OCI-LY3 (cell line): ENCODE results near the gene IQGAP2.

Experiments used
- CTCF ChIP-seq: fragments of 200-600, 300-600 bp; sonication (generic); IDR thresholded peaks from 2 replicates; pipeline ENCODE4 v1.5.1; 2014; ENCODE audit warnings: antibody characterized with exemption, low read length, low read depth
- EZH2phosphoT487 ChIP-seq: fragments of 200-600 bp; shearing (Covaris generic); IDR thresholded peaks from 2 replicates; pipeline ENCODE4 v1.6.1; 2018; ENCODE audit warnings: antibody characterized with exemption, mixed run types, low read depth

DNA sequence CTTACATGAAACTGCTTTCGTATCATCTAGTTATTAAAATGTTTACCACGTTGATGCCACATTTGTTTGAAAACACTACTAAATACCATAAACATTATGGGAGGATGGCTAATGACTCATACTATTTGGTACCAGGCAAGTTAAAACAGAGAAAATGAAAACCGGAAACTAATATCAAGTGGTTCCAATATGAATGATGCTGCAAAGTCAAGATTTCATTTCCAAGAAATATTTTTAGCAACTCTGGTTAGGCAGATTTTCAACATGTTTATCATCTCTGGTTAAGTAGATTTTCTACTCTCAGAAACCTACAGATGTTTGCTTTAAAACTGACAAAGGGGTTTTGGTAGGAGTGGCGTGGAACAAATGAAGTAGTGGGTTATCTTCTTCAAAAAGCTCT, 307.9 kb downstream of the IQGAP2 start:
- TF ChIP-seq CTCF (no peak), EZH2phosphoT487 (no peak)
